ENCODE measurements around the gene APOO.
A peak's percentile ranks its signal among the peaks of the same experiment; 100 is the strongest.
"Not testable (repeated sequence)": the region's sequence is repeated elsewhere in the genome, so short reads cannot be mapped to it uniquely, and the experiment has no call there.

APOO gene

DNA sequence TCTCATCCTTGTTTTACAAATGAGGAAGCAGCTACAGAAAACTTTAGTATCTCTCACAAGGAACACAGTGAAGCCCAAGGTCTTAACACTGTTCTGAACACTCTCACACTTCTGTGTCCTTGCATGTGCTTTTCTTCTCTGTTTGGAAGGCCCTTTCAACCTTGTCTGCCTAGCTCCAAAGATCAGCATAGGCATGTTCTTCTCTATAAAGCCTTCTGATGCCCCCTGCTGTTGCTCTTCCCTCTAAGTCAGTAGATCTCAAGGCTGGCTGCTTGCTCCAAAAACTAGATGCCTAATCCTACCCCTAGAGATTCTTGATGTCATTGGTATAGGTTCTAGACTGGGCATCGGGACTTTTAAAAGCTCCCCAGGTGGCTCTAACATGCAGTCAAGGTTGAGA is 5.9 kb downstream of the APOO start:
- DNase-seq: peak; percentile 30

DNA sequence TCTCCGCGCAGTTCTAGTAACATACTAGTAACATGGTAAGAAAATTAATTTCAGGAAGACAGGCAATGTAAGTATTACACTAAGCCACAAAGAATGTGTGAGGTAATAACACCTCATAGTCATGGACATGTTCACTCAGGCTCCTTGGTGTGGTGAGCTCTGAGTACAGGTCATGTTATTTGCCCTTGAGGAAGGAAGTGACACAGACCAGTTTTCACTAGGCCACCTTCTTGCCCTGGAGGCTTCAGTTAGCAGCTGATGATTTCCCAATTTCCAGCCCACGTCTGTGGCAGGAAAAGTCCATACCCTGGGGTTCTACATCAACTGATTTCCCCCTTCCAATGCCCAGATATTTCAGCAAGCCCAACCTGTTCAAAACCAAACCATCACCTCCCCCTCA is 6.7 kb downstream of the APOO start:
- no peak for DNase-seq

DNA sequence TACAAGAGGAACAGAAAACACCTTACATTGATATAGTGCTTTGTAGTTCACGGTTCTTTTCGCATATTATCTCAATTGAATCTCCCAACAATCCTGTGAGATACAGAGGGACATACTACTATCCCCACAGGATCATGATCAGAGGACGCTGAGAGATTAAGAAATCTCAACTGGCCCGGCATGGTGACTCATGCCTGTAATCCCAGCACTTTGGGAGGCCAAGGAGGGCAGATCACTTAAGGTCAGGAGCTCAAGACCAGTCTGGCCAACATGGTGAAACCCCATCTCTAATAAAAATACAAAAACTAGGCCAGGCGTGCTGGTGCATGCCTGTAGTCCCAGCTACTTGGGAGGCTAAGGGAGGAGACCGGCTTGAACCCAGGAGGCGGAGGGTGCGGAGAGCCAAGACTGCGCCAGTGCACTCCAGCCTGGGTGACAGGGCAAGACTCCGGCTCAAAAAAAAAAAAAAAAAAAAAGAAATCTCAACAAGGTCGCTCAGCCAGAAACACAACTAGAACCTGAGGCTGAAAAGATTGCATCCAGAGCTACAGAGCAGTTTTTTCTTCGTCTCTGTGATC is 7.4 kb downstream of the APOO start:
- DNase-seq: no peak

DNA sequence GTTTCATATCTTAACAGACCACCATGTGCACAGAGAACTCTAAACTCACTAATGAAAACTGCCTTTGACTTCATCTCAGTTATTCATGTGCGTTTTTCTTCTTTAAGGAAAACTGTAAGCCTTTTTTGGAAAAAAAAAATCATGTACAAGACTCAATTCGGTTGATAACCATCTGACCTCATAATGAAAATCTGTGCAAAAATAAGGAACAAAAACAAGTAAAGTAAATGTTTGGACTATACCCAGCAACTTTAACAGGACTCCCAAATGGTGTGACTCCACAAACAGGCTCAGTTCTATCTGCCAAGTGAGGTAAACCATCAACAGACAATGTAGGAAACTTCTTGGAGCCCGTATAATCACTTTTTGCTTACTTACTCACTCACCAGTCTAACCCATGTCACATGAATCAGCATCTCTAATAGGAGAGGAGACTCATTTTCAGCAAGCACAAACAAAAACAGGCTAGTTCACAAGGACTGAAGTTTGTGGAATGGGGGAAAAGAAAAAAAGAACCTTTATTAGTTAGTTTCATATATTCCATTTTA is 9.3 kb downstream of the APOO start:
- DNase-seq: no peak

DNA sequence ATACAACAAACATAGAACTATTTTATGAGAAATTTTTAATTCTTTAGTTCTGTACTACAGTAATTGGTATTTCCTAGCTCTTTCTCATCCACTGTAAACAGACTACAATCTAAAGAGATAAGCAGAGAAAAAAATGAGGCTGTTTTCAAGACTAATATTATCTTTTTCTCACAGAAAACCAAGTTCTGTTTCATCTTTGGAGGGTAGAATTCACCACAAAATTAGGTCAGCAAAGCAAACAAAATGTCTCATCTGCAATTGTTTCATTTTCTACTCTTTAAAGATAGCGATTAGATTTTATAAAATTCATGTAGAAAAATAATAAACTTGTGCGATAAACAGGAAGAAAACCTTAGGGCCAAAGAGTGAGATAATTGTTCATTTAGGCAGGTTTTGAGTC is 10.8 kb downstream of the APOO start:
- DNase-seq: no peak

DNA sequence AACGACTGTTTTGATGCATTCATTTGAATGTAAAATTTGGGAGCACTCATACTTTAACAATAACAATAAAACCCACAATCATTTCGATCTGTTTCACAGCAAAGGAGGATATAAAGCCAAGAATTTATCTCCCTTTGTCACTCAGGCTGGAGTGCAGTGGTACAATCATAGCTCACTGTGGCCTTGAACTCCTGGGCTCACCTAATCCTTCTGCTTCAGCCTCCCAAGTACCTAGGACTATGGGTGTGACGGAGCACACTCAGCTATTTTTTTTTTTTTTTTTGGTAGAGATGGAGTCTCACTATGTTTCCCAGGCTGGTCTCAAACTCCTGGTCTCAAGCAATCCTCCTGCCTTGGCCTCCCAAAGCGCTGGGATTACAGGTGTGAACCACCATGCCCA is 11.2 kb downstream of the APOO start:
- DNase-seq: not testable (repeated sequence)

DNA sequence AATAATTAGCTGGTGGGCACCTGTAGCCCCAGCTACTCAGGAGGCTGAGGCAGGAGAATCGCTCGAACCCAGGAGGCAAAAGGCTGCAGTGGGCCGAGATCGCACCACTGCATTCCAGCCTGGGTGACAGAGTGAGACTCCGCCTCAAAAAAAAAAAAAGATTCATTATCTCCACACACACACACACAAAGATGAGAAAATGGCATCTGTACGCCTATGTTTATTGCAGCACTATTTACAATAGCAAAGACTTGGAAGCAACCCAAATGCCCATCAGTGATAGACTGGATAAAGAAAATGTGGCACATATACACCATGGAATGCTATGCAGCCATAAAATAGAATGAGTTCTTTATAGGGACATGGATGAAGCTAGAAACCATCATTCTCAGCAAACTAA is 12.7 kb downstream of the APOO start:
- DNase-seq: not testable (repeated sequence)

DNA sequence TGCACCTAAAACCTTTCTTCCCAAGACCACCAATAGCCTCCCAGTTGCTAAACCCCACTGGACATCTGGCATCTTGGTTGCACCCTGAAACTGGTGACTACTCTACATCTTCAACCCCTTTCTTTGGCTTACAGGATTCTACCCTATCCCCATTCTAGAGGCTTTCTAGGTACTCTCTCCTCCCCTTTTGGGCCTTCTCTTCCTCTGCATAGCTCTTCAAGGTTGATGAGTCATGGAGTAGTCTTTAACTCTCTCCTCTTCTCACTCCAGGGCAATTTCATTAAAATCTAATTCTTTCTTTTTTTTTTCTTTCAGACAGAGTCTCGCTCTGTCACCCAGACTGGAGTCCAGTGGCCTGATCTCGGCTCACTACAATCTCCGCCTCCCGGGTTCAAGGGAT is 16.8 kb downstream of the APOO start:
- DNase-seq: no peak

DNA sequence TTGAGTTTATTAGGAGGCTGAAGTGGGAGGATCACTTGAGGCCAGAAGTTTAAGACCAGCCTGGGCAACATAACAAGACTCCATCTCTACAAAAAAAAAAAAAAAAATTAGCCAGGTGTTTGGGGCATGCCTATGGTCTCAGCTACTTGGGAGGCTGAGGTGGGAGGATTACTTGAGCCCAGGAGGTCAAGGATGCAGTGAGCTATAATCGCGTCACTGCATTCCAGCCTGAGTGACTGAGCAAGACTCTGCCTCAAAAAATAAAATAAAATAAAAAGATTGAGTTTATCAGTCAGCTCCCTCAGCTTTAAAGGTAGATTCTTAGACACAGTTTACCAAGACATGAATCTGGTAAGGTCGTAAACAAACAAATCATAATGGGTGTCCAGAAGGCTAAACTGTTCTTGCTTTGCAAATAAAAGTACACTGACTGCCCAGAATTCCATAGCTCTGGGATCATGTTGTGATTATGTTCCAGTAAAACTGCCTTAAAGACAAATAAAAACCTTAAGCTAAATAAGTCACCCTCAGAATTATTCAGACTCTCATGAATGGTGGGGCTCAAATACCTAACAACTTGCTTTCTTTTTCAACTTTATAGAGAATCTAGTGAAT is 18.7 kb downstream of the APOO start:
- no peak for DNase-seq

DNA sequence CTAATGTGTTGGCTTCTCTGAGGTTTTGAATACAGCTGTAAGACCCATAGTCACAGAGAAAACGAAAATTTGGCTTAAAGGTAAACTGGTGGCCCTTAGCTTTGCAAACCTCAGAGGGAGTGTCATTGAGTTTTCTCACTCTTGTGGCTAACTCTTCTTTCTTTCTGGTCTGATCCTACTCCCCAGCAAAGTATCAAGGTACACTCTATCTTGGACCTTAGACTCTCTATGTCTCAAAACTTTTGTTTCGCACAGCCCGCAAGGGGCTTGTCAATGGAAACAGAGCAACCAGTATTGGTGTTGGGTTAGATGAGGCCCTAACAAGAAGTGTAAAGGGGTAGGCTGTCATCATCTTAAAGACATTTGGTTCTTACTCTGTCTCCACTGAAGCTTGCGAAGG is 19.8 kb downstream of the APOO start:
- DNase-seq: no peak

DNA sequence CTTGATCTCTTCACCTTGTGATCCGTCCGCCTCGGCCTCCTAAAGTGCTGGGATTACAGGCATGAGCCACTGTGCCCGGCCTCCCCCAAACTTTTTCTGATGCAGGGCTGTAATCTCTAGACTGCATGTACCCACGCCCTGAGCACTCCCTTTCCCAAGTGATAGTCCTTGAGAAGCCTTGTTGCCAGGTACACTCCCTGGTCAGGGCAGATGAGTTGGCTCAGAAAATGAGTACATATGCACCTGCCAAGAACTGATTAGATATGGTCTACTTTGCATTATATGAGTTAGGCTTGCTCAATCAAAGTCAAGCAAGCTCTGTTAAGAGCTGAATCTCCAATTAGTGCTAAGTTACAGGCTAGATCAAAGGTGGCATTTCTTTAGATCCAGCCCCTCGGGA is 20.3 kb downstream of the APOO start:
- no peak for DNase-seq

DNA sequence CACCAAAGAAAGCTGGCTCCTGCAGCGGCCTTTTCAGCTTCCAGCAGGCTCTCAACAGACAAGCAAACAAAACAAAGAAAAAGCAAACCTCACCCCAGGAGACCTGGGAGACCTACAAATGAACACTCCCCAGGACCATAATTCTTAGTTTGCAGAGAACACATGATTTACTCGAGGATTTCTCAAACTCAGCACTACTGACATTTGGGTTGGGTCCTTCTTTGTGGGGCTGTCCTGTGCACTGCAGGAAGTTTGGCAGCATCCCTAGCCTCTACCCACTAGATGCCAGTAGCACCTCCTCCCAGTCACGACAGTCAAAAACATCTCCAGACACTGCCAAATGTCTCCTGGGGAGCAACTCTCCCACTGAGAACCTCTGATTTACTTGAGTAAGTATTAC is 21.9 kb downstream of the APOO start:
- DNase-seq: no peak

DNA sequence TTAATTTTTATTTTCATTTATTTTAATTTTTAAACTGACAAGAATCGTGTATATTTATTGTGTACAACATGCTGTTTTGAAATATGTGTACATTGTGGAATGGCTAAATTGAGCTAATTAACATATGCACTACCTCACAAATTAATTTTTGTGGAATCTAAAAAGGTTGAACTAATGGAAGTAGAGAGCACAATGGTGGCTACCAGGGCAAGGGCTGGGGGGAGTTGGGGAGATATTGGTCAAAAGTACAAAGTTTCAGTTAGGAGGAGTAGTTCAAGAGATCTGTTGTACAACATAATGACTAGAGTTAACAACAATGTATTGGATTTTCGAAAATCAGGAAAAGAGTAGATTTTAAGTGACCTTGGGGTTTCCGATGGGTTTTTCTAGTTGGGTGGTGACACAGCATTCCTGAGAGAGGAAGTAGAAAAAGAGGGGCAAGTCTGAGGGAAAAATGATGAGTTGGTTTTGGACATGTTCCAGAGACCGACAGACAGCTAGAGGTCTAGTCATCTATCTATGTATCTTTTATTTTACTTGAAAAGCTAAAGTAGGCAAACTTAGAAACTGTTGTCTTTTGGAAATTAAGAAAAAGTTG is 23.2 kb downstream of the APOO start:
- DNase-seq: no peak

DNA sequence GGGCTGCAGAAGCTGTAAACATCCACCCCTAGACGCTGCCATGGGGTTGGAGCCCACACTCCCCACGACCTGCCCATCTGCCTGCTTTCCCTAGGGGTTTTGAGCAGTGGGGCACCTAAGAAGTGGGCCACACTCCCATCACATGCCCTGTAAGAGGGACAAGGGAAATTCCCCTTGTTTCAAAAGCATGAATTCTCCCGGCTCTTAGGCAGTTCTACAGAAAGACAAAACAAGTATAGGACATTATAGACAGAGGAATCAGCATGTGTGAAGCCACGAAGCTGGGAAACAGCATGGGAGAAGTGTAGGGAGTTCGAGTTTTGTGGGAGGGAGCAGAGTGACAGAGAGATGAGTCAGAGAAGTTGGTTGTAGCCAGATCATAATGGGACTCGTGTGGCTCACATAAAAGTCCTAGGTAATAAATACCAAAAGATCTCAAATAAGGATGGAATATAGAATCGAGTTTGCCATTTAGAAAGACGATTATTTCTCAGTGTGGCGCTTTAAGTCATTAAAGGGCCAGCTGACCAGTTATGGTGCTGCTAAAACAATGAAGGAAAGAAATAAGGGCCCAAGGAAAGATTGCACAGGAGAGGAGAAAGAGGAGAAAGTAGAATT is 23.9 kb downstream of the APOO start:
- DNase-seq: no peak

DNA sequence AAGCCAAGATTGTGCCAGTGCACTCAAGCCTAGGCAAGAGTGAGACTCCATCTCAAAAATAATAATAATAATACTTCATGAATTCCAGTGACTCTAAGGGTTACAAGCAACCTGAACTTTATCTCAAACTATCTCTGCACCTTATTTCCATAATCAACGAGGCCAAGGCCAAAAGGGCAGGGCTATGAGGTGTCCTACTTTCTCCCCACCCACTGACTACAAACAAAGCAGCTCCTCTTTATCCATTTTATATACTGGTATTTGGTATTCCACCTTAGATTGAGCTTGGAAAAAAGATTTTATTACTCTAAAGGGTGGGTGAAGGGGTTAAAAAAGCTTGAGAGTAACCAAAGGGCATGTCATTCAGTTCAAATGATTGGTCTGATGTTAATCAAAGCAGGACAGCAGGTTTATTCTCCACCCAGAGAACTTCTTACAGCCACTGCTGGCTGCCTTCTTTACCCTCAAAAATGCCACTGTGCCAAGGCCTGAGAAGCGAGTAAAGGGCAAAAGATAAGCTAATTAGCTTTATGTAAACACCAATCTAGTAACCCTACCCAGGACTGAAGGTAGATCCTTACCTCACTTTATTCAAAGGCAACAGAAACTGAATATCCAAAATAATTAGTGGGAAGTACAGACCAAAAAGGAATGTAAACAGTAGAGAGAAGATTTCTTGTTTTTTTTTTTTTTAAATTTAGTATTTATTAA is 28.2 kb downstream of the APOO start:
- DNase-seq: no peak

DNA sequence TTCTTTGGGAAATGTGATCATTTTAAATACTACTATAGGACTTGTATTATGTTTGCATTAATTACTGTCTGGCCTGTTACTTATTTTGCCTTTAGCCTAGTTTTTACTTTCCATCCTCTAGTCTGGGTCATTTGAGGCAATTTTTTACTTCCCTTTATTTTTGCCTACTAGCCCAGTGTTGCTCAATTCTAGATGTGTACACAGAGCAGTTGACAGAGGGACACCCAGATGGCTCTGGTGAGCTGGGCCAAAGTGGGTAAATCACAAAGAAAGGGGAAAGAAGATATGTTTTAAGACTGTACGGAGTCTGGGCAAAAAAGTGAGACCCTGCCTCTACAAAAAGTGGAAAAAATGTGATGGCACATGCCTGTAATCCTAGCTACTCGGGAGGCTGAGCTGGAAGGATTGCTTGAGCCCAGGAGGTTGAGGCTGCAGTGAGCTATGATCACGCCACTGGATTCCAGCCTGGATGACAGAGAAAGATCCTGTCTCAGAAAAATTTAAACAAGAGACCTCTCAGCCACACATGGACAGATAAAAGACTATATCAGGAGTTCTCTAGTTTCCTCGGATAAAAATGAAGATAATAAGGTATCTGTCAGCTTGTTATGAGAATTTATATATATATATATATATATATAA is 35.7 kb downstream of the APOO start:
- peak; percentile 40 for DNase-seq

DNA sequence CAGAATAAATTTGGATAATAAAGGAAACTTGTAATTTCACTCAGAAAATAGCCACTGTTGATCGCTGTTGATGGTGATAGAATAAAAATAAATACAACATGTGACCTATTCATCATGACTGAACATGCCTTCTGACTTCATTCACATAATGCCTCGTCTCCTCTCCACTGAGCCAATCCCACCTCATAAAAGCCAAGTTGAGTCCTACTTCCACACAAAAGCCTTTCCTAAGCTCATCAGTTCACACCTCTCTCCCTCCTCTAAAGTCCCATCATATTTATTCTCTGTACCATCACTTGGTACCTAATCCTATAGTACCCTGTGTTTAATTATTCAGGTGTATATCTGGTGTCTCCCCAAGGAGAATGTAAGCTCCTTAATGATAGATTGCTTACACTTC is 37.7 kb downstream of the APOO start:
- no peak for DNase-seq

DNA sequence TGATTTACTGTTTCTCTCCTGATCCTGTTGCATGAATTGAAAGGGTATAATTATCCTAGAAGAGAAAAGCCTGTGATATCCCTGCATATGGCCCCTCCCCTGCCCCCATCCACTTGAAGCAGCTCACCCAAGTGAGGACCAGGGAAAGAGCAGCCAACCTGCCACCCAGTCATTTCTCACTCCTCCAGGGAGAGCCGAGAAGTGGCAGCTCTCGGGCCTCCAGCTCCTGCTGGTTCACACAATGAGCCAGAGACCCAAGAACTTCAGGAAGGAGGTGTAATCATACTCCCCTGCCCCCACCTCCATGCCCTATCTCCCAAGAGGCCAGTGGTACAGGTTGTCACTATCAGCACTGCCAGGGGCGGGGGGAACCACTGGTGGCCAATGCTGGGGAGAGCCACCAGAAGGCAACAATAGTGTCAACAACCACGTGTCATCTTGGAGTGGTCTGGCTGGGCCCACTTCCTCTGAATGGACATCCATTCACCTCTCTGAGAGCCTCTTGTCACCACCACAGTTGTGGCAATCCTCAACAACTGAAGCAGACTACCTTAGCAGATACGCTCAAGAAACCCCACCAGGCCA is 42.9 kb downstream of the APOO start:
- no peak for DNase-seq

DNA sequence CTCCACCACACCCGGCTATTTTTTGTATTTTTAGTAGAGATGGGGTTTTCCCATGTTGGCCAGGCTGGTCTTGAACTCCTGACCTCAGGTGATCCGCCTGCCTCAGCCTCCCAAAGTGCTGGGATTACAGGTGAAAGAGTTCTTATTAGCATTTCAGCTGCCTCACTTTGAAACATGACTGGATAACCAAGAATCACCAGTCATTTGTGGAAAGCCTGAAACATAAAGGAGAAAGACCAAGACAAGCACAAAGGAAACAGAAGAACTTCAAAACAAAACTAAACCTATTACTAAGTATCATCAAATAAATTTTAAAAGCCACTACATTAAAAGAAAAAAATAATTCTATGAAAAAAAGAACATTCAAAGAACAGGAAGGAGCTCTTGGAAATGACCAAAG is 45.8 kb downstream of the APOO start:
- not testable (repeated sequence) for DNase-seq

DNA sequence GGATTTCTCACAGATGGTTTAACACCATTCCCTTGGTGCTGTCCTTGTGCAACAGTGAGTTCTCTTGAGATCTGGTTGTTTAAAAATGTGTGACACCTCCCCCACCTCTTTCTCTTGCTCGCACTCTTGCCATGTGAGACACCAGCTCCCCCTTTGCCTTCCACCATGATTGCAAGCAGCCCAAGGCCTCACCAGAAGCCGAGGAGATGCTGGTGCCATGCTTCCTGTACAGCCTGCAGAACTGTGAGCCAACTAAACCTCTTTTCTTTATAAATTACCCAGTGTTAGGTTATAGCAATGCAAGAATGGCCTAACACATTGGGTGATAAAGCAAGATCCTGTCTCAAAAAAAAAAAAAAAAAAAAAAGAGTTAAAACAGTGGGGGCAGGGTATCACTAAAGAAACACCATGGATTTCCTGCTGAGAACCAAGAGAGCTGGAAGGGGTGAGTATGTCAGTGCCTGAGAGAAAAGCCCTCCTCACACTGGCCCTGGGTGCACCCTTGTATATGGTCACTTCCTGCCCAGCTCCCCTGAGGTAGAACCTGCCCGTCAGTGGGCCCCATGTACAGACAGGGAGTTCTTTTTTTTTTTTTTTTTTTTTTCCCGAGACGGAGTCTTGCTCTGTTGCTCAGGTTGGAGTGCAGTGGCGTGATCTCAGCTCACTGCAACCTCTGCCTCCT is 46.4 kb downstream of the APOO start:
- no peak for DNase-seq

DNA sequence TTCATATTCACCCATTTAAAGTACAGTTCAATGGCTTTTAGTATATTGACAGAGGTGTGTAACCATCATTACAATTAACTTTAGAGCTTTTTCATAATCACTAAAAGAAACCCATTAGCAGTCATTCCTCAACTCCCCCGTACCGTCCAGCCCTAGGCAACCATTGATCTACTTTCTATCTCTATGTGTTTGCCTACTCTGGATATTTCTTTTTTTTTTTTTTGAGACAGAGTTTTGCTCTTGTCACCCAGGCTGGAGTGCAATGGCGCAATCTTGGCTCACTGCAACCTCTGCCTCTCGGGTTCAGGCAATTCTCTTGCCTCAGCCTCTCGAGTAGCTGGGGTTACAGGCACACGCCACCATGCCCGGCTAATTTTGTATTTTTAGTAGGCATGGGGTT is 48.5 kb downstream of the APOO start:
- DNase-seq: not testable (repeated sequence)

DNA sequence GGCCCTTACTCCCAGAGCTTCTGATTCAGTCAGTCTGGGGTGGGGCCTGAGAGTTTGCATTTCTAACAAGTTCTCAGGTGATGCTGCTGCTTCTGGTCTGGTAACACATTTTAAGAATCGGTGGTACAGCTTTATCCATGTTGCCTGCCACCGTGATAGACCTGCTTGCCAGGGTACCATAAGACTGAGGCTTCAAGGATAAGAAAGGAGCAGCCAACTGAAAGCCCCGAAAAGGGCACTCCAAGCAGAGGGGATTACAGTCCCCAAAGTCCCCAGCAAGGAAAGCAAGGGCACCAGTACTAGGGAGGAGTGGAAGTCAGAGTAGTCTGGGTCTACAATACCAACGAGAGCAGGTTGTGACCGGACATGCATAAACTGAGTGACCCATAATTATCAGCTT is 49.8 kb downstream of the APOO start:
- DNase-seq: no peak

Measured in SIG-M5 (cell line).